Measurements from ENCODE around the gene UNCX.
"Not testable (repeated sequence)": the region's sequence is repeated elsewhere in the genome, so short reads cannot be mapped to it uniquely, and the experiment has no call there.

The UNCX gene
- 0 to 0.03 (median 0) reads per million in 18 experiments for total RNA-seq

DNA sequence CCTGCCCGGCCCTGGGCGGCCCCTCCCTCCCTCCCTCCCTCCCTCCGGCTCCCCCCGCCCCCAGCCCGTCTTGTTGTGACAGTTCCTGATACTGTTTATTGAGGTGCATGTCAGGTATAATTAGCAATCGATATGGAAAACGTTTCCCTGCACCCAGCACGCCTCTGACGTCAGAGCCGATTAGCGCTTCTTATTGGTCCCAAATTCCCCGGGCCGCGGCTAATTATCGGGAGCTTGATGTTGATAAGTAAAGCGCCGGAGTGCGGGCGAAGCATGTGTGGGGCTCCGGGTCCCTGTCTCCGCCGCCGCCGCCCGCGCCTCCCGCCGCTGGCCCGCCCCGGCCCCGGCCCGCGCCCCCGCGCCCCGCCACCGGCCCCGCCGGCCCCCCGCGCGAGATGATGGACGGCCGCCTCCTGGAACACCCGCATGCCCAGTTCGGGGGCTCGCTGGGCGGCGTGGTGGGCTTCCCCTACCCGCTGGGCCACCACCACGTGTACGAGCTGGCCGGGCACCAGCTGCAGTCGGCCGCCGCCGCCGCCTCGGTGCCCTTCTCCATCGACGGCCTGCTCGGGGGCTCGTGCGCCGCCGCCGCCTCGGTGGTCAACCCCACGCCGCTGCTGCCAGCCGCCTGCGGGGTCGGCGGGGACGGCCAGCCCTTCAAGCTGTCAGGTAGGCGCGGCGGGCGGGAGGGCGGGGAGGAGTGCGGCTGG is at the start of gene UNCX:
Gene UNCX, plus strand, starts transcription at position 250 of the 710 bp plus-strand sequence. Its CDS starts 146 bp downstream, at position 396.
- DNase-seq: no peak

DNA sequence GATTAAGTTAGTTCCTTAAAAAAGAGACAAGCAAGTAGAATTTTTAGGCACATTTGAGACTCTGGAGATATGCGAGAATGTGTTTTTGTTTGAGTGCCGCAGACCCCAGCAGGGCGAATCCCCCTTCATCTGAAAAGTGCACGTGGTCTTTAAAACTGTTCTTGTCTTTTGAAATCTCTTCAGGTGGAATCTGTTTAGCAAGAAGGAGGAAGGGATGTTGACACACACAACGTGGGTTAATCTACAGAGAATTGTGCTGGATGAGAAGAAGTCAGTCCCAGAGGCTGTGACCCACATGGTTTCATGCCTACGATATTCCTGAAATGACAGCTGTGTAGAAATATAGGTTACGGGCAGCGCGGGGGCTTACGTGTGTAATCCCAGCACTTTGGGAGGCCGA is 45.5 kb upstream of the UNCX start:
- no peak for DNase-seq

DNA sequence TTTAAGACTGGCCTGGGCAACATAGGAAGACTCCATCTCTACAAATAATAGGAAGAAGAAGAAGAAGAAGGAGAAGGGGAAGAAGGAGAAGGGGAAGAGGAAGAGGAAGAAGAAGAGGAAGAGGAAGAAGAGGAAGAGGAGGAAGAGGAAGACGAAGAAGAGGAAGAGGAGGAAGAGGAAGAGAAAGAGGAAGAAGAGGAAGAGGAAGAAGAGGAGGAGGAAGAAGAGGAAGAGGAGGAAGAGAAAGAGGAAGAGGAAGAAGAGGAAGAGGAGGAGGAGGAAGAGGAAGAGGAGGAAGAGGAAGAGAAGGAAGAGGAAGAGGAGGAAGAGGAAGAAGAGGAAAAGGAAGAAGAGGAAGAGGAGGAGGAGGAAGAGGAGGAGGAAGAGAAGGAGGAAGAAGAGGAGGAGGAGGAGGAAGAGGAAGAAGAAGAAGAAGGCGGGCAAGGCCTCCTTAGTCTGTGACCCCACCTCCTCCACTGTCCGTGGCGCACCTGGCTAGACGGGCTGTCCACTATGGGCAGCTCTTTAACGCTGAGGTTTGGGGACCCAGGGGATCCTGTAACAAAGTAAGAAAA is 43.9 kb upstream of the UNCX start:
- DNase-seq: no peak

DNA sequence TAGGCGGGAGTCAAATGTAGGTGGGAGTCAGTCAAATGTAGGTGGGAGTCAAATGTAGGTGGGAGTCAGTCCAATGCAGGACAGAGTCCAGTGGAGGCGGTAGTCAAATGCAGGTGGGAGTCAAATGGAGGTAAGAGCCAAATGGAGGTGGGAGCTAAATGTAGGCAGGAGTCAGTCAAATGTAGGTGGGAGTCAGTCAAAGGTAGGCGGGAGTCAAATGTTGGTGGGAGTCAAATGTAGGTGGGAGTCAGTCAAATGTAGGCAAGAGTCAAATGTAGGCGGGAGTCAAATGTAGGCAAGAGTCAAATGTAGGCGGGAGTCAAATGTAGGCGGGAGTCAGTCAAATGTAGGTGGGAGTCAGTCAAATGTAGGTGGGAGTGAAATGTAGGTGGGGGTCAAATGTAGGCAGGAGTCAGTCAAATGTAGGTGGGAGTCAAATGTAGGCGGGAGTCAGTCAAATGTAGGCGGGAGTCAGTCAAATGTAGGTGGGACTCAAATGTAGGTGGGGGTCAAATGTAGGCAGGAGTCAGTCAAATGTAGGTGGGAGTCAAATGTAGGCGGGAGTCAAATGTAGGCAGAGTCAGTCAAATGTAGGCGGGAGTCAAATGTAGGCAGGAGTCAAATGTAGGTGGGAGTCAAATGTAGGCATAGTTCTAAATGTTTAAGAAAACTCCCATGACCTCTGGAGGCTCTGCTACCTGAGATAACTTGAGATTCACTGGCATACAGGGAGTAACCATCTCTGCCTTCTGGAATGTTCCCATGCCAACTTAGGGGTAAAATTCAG is 42.5 kb upstream of the UNCX start:
- no peak for DNase-seq

DNA sequence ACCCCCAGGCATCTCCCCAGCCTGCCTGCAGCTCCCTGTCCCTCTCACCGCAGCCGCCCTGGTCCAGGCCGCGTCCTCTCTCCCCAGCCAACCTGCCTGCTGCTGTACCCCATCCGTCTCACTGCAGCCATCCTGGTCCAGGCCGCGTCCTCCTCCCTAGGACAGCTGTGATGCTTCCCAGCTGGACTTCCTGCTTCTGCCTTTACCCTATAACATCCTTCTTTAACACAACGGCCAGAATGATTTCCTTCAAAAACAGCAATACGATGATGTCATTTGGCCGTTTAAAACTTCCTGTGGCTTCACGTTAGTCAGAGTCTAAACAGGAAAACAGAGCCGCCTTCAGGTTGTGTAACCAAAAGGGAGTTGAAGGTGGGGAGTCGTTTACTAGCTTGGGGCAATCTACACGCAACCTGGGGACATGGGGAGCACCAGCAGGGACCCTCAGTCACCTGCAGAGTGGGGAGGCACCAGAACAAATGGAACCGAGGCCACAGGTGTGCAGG is 40.4 kb upstream of the UNCX start:
- DNase-seq: peak; percentile 88 to 90

DNA sequence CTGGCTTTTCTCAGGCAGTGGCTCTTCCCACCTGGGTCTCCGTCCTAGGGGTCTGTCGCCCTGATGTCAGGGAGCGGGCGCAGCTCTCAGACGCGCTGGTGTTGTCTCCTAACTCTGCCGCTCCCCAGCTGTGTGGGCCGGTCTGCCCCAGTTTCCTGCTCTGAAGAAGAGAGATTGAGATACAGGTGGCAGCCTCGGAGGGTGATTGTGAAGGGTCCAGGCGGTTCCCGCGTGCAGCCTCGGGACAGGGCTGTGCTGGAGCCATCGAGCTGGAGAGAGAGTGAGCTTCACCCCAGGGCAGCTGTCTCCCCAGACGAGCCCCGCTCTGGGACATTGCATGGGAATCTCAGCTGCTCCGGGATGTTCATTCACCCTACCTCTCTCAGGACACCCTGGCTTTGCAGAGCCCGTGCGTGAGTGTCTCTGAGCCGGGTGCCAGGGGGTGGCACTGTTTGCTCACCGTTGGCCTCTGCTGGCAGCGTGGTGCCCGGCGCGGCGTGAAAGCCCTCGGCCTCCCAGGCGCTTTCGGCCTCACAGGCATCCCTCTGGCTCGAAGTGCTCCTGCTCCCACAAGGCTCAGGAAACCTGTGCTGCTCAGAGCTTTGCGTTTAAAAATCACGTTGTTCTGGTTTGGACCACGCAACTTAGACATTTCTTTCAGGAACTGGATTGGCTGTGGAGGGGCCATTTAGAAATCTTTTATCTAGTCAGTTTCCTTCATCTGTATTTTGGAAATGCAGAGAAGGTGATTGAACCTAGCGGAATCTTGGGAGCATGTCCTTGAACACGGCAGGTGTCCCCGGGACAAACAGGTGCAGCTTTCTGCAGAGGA is 38.9 kb upstream of the UNCX start:
- peak; percentile 47 to 62 for DNase-seq

DNA sequence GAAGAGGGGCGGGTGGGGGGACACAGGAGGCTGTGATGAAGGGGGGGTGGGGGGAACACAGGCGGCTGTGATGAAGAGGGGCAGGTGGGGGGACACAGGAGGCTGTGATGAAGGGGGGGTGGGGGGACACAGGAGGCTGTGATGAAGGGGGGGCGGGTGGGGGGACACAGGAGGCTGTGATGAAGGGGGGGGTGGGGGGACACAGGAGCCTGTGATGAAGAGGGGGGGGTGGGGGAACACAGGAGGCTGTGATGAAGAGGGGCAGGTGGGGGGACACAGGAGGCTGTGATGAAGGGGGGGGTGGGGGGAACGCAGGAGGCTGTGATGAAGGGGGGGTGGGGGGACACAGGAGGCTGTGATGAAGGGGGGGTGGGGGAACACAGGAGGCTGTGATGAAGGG is 36.2 kb upstream of the UNCX start:
- not testable (repeated sequence) for DNase-seq

DNA sequence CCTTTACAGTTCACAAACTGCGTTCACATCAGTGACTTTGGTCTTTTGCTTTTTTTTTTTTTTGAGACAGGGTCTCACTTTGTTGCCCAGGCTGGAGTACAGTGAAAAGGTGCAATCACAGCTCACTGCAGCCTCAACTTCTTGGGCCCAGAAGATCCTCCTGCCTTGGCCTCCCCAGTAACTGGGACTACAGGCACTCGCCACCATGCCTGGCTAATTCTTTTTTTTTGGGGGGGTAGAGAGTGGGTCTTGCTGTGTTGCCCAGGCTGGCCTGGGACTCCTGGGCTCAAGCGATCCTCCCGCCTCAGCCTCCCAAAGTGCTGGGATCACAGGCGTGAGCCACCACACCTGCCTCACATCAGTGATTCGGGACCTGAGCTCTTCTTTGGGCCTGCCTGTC is 35.7 kb upstream of the UNCX start:
- DNase-seq: no peak

DNA sequence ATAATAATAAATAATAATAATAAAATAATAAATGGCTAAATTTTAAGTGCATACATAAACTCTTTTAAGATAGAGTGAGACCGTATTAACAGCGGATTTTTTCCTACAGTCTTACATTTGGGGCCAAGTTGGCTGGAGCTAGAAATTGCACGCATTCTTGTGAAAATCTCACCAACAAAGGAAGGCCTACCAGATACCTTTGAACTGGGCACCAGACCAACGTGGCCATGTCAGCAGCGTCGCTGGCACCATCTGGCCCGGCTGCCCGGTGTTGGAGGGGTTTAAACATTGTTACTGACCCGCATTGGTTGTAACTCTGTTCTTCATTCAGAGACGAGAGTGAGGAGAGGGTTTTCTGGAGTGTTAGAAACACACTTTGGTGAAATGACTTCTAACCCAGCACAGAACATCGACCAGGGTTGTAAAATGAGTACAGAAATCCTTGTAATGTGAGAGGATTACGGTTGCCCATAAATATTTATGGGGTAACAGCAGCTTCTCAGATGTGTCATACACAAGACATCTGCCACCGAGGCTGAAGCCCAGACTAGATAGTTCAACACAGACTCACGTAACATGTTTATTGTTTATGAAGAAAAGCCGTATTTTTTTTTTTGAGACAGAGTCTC is 34.6 kb upstream of the UNCX start:
- no peak for DNase-seq

DNA sequence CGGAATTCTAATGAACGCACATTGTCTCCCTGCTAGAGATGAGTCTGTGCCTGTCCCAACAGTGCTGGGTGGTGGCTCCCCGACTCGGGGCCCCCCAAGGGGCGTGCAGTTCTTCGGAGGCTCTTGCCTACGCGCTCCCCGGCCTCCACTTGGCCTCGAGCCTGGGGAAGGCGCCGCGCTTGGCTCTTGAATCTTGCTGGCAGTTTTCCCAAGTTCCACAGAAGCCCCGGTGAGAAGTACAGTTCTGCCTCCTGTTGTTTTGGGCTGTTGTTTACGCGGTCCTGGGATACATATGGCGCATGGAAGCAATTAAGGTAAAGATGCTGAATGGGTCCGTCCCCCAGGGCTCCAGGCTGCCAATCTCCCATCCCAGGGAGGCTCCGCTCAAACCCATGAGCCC is 32.6 kb upstream of the UNCX start:
- DNase-seq: no peak

DNA sequence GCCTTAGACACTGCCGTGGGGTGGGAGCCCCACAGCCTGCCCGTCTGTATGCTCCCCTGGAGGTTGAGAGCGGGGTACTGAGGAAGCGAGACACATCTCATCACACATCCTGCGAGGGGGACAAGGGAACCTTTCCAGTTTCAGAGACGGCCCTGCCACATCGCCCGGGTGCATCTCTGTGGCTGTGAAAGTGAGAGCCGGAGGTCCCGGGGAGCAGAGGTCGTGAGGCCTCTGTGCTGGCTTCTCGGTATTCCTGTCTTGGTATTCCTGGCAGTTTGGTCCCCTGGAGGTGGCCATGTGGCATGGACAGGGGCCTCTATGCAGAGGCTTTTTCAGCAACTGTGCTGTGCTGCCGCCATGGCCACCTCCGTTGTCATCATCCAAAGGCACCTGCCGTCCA is 30.8 kb upstream of the UNCX start:
- DNase-seq: no peak

DNA sequence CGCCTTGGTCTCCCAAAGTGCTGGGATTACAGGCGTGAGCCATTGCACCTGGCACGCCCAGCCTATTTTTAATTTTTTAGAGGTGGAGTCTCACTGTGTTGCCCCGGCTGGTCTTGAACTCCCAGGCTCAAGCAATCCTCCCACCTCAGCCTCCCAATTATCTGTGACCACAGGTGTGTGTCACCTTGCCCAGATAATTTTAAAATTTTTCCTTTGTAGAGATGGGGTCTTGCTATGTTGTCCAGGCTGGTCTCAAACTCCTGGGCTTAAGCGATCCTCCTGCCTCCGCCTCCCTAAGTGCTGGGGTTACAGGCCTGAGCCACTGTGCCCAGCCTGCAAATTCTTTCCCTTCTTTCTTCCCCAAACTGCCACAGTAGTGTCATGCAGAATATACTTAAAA is 29.8 kb upstream of the UNCX start:
- DNase-seq: not testable (repeated sequence)

DNA sequence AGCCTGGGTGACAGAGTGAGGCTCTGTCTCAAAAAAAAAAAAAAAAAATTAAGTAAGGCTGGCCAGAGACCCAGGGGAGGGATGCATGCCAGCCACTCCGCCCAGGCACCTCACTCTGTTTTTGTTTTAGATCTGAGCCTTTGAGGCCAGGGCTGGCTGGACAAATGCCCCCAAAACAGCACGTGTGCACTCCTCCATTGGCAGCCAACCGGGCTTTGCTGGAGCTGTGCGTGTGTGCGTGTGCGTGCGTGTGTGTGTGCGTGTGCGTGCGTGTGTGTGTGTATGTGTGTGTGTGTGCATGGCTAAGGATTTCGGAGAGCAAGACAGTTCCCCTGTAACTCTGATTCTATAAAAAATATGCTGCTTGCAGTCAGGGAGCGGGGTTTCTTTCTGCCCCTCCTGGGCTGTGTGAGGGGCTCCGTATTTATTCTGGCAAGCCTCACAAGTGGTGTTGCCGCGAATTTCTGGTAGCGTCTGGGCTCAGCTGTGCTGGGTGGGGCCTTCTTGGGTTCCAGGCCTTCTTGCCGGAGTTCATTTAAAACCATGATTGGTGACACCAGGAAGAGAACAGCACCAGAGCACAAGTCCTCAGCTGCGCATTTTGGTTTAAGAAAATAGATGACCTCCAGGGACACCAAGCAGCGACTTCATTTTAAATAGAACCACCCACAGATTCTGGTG is 28.1 kb upstream of the UNCX start:
- no peak for DNase-seq

DNA sequence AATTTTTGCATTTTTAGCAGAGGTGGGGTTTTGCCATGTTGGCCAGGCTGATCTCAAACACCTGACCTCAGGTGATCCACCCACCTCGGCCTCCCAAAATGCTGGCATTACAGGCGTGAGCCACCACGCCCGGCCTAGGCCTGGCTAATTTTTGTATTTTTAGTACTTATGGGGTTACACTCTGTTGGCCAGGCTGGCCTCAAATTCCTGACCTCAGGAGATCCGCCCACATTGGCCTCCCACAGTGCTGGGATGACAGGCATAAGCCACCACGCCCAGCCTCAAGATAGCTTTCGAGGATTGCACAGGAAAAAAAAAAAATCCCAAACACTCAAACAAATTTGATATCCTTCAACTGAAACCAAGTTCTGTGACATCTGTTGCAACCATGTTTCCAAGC is 26.9 kb upstream of the UNCX start:
- not testable (repeated sequence) for DNase-seq

DNA sequence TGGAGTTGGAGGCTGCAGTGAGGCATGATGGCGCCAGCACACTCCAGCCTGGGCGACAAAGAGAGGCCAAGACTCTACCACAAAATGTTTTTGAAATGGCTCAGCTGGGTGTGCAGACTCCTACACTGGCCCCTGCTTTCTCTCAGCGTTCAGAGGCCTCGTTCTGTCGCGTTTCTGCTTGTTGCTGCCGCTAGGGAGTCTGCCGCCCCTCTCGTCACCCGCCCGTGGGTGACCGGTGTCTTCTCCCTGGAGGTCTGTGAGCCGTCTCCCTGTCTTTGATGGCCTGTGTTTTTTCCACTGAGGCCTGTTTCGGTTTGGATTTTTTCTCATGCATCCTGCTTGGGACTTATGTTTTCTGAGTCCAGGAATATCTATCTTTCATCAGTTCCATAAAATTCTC is 23.6 kb upstream of the UNCX start:
- no peak for DNase-seq

DNA sequence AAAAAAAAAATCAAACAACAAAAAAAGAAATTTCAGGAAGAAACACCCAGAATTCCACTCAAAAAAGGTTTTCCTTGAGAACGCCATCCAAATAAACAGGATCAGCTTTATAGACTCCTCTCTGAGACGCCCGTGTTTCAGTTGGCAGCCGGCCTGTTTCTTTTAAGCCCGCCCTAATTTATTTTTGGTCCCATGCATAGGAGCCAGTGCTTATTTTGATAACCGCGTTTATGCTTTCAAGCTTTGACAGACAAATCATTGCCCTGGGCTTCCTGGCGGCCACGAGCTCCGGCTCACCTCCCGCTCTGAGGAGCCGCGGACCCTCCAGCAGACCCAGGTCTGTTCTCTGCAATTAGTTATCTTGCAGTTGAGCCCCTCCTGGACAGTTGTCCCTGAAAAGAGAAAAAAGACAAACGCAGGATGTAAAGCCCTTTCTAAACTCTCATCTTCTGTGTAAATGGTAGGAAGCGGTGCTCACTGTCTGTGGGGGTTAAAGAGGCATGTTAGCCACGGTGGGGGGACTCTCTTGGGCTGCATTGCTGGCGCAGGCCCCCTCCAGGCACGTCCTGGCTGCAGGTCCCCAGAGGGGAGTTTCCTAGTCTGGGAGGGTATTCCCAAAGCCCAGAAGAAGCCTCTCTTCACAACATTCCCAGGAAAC is 22.2 kb upstream of the UNCX start:
- DNase-seq: no peak

DNA sequence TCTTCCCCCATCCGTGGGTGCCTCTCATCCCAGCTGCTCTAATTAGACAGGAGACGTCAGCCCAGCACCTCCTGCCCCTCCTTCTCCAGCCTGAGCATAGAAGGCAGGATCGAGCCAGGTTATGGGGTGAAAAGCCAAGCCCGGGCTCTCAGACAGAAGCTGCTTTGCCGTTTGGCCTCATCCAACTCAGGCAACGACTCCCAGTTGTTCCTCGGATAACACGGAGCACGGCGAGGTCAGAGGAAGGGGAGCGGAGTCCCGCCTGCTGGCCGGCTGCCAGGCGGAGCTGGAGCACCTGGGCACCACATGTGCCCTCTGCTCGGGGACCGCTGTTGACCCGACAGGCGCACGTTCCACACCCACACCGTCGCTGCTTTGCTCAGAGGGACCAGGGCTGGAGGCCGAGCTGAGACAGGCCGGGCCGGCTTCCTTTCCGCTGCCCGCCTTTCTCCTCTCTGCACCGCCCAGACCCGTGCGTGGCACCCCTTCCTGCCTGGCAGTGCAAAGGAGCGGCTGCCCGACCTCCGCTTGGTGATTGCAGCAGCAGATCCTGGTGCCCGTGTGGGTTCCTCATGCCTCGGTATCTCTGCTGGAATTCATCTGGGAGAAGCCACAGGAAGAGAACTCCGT is 21.6 kb upstream of the UNCX start:
- DNase-seq: no peak

DNA sequence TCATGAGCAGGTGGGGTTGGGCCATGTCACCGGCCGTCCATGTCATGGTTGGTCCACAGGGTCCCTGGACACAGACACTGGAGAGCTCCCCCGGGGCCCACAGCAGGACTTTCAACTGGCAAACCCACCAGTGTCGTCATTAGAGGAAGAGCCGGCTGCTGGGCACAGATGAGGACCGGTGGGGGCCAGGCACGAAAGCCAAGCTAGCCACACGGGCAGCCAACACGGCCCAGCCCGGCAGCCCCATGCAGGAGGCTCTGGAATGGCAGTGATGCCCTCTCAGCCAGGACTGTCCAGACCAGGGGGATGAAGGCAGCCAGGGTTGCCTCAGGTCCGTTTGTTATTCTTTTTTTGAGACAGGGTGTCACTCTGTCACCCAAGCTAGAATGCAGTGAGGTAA is 21.1 kb upstream of the UNCX start:
- no peak for DNase-seq

DNA sequence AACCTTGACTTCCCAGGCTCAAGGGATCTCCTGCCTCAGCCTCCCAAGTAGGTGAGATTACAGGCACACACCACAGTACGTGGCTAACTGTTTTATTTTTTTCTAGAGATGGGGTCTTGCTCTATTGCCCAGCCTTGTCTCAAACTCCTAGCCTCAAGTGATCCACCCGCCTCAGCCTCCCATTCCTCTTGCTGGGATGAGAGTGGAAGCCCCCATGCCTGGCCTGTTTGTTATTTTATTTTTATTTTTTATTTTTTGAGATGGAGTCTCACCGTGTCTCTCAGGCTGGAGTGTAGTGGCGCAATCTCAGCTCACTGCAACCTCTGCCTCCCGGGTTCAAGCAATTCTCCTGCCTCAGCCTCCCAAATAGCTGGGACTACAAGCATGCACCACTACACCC is 20.6 kb upstream of the UNCX start:
- not testable (repeated sequence) for DNase-seq

DNA sequence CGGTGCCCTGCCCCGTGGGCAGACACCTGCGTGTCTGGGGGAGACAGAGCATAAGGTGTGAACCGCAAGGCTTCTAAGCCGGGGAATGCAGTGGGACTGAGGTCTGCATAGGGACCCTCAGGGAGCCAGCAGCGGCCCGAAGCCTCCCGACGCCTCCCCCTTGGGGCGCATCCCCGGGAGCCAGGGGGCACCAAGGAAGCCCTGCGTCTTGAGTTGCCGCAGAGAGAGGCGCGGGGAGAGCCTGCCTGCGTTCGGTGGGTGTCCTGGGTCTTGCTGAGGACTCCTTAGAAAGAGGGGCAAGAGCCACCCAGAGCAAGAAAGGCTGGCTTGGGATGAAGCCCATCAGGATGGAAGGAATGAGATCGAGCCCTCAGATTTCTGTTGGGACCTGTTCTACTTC is 18.2 kb upstream of the UNCX start:
- no peak for DNase-seq
